ENCODE data around the gene STARD7.

DNA sequence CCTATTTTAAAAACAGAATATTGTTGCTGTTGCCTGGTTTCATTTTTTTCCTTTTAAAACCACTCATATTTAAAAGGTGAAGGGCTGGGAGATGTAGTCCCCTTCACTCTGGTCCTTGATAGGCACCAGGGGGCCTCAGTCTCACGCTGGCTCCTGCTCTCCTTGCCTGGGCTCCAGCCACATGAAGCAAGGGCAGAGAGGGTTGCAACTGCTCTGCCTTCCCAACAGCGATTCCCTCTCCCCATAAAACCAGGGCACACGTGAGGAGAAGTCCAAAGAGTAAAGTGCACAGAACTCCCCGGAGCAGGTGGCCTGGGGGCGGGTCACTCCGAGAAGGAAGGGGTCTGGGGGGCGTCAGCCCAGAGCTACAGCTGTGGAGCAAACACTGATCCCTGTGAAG lies 44.4 kb upstream of the STARD7 start:
- TF ChIP-seq, protein P1, sequence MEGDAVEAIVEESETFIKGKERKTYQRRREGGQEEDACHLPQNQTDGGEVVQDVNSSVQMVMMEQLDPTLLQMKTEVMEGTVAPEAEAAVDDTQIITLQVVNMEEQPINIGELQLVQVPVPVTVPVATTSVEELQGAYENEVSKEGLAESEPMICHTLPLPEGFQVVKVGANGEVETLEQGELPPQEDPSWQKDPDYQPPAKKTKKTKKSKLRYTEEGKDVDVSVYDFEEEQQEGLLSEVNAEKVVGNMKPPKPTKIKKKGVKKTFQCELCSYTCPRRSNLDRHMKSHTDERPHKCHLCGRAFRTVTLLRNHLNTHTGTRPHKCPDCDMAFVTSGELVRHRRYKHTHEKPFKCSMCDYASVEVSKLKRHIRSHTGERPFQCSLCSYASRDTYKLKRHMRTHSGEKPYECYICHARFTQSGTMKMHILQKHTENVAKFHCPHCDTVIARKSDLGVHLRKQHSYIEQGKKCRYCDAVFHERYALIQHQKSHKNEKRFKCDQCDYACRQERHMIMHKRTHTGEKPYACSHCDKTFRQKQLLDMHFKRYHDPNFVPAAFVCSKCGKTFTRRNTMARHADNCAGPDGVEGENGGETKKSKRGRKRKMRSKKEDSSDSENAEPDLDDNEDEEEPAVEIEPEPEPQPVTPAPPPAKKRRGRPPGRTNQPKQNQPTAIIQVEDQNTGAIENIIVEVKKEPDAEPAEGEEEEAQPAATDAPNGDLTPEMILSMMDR (conservative IDR thresholded peaks at IDR 0.05; ENCODE audit: low read length), result no peak
- TF ChIP-seq EZH2phosphoT487 (IDR thresholded peaks at IDR 0.05; ENCODE audit: borderline replicate concordance), result no peak

All from Loucy (cell line).